Esophagus muscularis mucosa (tissue), 3 donors: ENCODE measurements around the gene SMIM14.

Source experiments
- CTCF ChIP-seq, 3 experiments: fragments of 200-600 bp in 2 of 3; fragments of 450-650 bp in 1 of 3; sonication (generic) in 2 of 3; IDR thresholded peaks; one replicate each; pipeline ENCODE4 v1.5.1; 2017 to 2019; ENCODE audit warnings: antibody characterized with exemption in 3 of 3, mild to moderate bottlenecking in 2 of 3, moderate library complexity in 1 of 3
- POLR2A ChIP-seq: fragments of 450-650 bp; IDR thresholded peaks from one replicate; pipeline ENCODE4 v1.6.1; 2017; ENCODE audit warnings: antibody characterized with exemption, moderate library complexity, mild to moderate bottlenecking, low read depth
- POLR2AphosphoS5 ChIP-seq, 2 donors: sonication (generic); formaldehyde crosslinking; IDR thresholded peaks; one replicate each; pipeline ENCODE4 v1.6.1; 2017; ENCODE audit warnings: antibody characterized with exemption in 2 of 2

- no peak for TF ChIP-seq CTCF (IDR thresholded peaks at IDR 0.05)
- TF ChIP-seq POLR2A, result no peak
- TF ChIP-seq POLR2AphosphoS5 (IDR thresholded peaks at IDR 0.05), result no peak
Observed at GRCh38 chr4:39642885-39643552, 4.4 kb upstream of the SMIM14 start.
